Hepatocyte (in vitro differentiated cells): Measurements from ENCODE around the gene C8A. TPM values are rescaled to one million over a fixed set of nuclear protein-coding genes. Genes with fewer than 3 reads are reported as not detected.

Experiments used
- DNase-seq: peaks from one replicate; pipeline ENCODE4 v3.0.0-alpha.2; 2016; ENCODE audit warnings: low spot score
- H2AFZ ChIP-seq: fragments of 200-600 bp; sonication (generic); 2 replicates; pipeline ENCODE4 v1.6.0; 2016; ENCODE audit warnings: antibody characterized with exemption, mild to moderate bottlenecking
- H3K27ac ChIP-seq: fragments of 200-600 bp; sonication (generic); 2 replicates; pipeline ENCODE4 v1.5.1; 2016; ENCODE audit warnings: mild to moderate bottlenecking
- H3K27me3 ChIP-seq: fragments of 200-600 bp; sonication (generic); 2 replicates; pipeline ENCODE4 v1.6.1; 2016
- H3K36me3 ChIP-seq: fragments of 200-600 bp; sonication (generic); replicated peaks from 2 replicates; pipeline ENCODE4 v1.5.1; 2016; ENCODE audit warnings: low read depth; ENCODE audit not compliant: insufficient read depth
- H3K4me1 ChIP-seq: fragments of 200-600 bp; sonication (generic); 2 replicates; pipeline ENCODE4 v1.5.1; 2016; ENCODE audit warnings: mild to moderate bottlenecking, moderate library complexity; ENCODE audit not compliant: insufficient read depth
- H3K4me2 ChIP-seq: fragments of 200-600 bp; sonication (generic); 2 replicates; pipeline ENCODE4 v1.6.0; 2016
- H3K4me3 ChIP-seq: fragments of 200-600 bp; sonication (generic); 2 replicates; pipeline ENCODE4 v1.5.1; 2016; ENCODE audit warnings: mild to moderate bottlenecking
- H3K79me2 ChIP-seq: fragments of 200-600 bp; sonication (generic); 2 replicates; pipeline ENCODE4 v1.6.0; 2017; ENCODE audit warnings: mild to moderate bottlenecking
- H3K9me2 ChIP-seq: fragments of 200-600 bp; sonication (generic); replicated peaks from 2 replicates; pipeline ENCODE4 v1.6.0; 2017; ENCODE audit warnings: mild to moderate bottlenecking; ENCODE audit not compliant: insufficient read depth
- H3K9me3 ChIP-seq: fragments of 200-600 bp; sonication (generic); 2 replicates; pipeline ENCODE4 v1.5.1; 2016; ENCODE audit warnings: low read depth, mild to moderate bottlenecking
- H4K20me1 ChIP-seq: fragments of 200-600 bp; sonication (generic); 2 replicates; pipeline ENCODE4 v1.6.0; 2016; ENCODE audit warnings: mild to moderate bottlenecking; ENCODE audit not compliant: insufficient read depth, poor library complexity, severe bottlenecking
- EZH2 ChIP-seq: fragments of 200-600 bp; sonication (generic); IDR thresholded peaks from 2 replicates; pipeline ENCODE4 v1.6.1; 2016; ENCODE audit warnings: antibody characterized with exemption, mild to moderate bottlenecking, borderline replicate concordance
- EZH2phosphoT487 ChIP-seq: fragments of 200-600 bp; sonication (generic); IDR thresholded peaks from one replicate; pipeline ENCODE4 v1.6.1; 2018; ENCODE audit warnings: antibody characterized with exemption, mild to moderate bottlenecking, low read depth, moderate library complexity; ENCODE audit not compliant: unreplicated experiment, severe bottlenecking
- WGBS: methylation state at CpG from one replicate; pipeline ENCODE4 v1.1.6; 2016; ENCODE audit warnings: low lambda C conversion rate; ENCODE audit errors: missing lambda C conversion rate; 5-methylcytosine and 5-hydroxymethylcytosine counted together
- polyA plus RNA-seq: library from polyadenylated mRNA; unstranded; fragments of >200 nt; fragmentation: Nextera tagmentation; extraction: Ambion mirVana; gene quantifications from 2 replicates; pipeline ENCODE4 v1.2.1, GENCODE V29; 2016
- total RNA-seq: library from RNA; depleted of rRNA; stranded (reverse); fragments of >200 nt; gene quantifications from 2 replicates; pipeline ENCODE4 v1.2.3, GENCODE V29; 2014
- TF ChIP-seq, protein P1 (sequence below): fragments of 200-600 bp; sonication (generic); IDR thresholded peaks from 2 replicates; pipeline ENCODE4 v1.5.1; 2016; ENCODE audit warnings: antibody characterized with exemption, mild to moderate bottlenecking; ENCODE audit not compliant: poor library complexity

The C8A gene
- total and polyA plus RNA-seq, 2 experiments from 2014 or later: 6.1 to 8.2 TPM

GRCh38 chr1:56952501-56952900 is 97.9 kb downstream of the C8A start:
- 80% methylated on average over 8 of the region's 8 CpGs for WGBS
- no peaks in the 10 kb centered on the region for H3K9me2 ChIP-seq

GRCh38 chr1:56953386-56953785 is 98.8 kb downstream of the C8A start:
- H3K9me2 ChIP-seq: no peaks in the 10 kb centered on the region
- H2AFZ ChIP-seq: no peak overlapping the region
- no peaks in the 10 kb centered on the region for H3K9me3 ChIP-seq
- DNase-seq: no peak
- no peaks in the 10 kb centered on the region for H4K20me1 ChIP-seq
- no peak overlapping the region for H3K4me3 ChIP-seq
- no peak overlapping the region for H3K27ac ChIP-seq
- no peaks in the 10 kb centered on the region for H3K79me2 ChIP-seq
- 52% methylated on average over 5 of the region's 5 CpGs for WGBS
- H3K36me3 ChIP-seq: no peaks in the 10 kb centered on the region
- no peak overlapping the region for H3K4me2 ChIP-seq
- peaks cover 18% of the 10 kb centered on the region for H3K4me1 ChIP-seq
- H3K27me3 ChIP-seq: no peaks in the 10 kb centered on the region
- TF ChIP-seq EZH2phosphoT487: no peak
- no peak for TF ChIP-seq EZH2
- TF ChIP-seq, protein P1, sequence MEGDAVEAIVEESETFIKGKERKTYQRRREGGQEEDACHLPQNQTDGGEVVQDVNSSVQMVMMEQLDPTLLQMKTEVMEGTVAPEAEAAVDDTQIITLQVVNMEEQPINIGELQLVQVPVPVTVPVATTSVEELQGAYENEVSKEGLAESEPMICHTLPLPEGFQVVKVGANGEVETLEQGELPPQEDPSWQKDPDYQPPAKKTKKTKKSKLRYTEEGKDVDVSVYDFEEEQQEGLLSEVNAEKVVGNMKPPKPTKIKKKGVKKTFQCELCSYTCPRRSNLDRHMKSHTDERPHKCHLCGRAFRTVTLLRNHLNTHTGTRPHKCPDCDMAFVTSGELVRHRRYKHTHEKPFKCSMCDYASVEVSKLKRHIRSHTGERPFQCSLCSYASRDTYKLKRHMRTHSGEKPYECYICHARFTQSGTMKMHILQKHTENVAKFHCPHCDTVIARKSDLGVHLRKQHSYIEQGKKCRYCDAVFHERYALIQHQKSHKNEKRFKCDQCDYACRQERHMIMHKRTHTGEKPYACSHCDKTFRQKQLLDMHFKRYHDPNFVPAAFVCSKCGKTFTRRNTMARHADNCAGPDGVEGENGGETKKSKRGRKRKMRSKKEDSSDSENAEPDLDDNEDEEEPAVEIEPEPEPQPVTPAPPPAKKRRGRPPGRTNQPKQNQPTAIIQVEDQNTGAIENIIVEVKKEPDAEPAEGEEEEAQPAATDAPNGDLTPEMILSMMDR: no peak

More at GRCh38 chr1:56952501-56952900, 97.9 kb downstream of the C8A start:
- Histone ChIP-seq H3K9me3 (no peaks in the 10 kb centered on the region), H3K4me1 (peaks cover 9% of the 10 kb centered on the region), H3K36me3 (no peaks in the 10 kb centered on the region), H3K27ac (no peak overlapping the region), H3K79me2 (no peaks in the 10 kb centered on the region), H3K27me3 (no peaks in the 10 kb centered on the region), H2AFZ (no peak overlapping the region), H3K4me2 (no peak overlapping the region), H3K4me3 (no peak overlapping the region), H4K20me1 (no peaks in the 10 kb centered on the region)
- TF ChIP-seq EZH2 (no peak), EZH2phosphoT487 (no peak)
- TF ChIP-seq, protein P1: no peak
- no peak for DNase-seq

GRCh38 chr1:56954664-56955063 is 100.1 kb downstream of the C8A start:
- Histone ChIP-seq H3K4me1 (peaks cover 24% of the 10 kb centered on the region), H4K20me1 (no peaks in the 10 kb centered on the region), H3K4me2 (no peak overlapping the region), H3K27ac (no peak overlapping the region), H3K9me3 (no peaks in the 10 kb centered on the region), H2AFZ (no peak overlapping the region), H3K79me2 (no peaks in the 10 kb centered on the region), H3K27me3 (no peaks in the 10 kb centered on the region), H3K36me3 (no peaks in the 10 kb centered on the region), H3K4me3 (no peak overlapping the region), H3K9me2 (no peaks in the 10 kb centered on the region)
- 93% methylated on average over 1 of the region's 1 CpG for WGBS
- TF ChIP-seq EZH2: no peak
- TF ChIP-seq EZH2phosphoT487: no peak
- TF ChIP-seq, protein P1: no peak
- DNase-seq: no peak

- 9% methylated on average over 3 of the region's 3 CpGs for WGBS
- H3K4me1 ChIP-seq: peaks cover 24% of the 10 kb centered on the region
- no peaks in the 10 kb centered on the region for H3K27me3 ChIP-seq
- no peak overlapping the region for H2AFZ ChIP-seq
- peak overlapping the region; percentile 26 for H3K4me2 ChIP-seq
- no peaks in the 10 kb centered on the region for H4K20me1 ChIP-seq
- H3K9me2 ChIP-seq: no peaks in the 10 kb centered on the region
- no peak for DNase-seq
- H3K9me3 ChIP-seq: no peaks in the 10 kb centered on the region
- no peak overlapping the region for H3K4me3 ChIP-seq
- no peaks in the 10 kb centered on the region for H3K36me3 ChIP-seq
- H3K79me2 ChIP-seq: no peaks in the 10 kb centered on the region
- TF ChIP-seq EZH2phosphoT487 (no peak), EZH2 (no peak)
- TF ChIP-seq, protein P1: no peak
- no peak overlapping the region for H3K27ac ChIP-seq
These were observed 103.3 kb downstream of the C8A start for GRCh38 chr1:56957931-56958330.
